ENCODE measurements around the gene CYP46A1.

- TF ChIP-seq CTCF (conservative IDR thresholded peaks at IDR 0.05 in 1 of 2, IDR thresholded peaks at IDR 0.05 in 1 of 2; ENCODE audit: extremely low read depth in 1 of 2, insufficient read depth in 1 of 2, low read depth in 1 of 2, low read length in 2 of 2) (no peak), EZH2 (IDR thresholded peaks at IDR 0.05; ENCODE audit: borderline replicate concordance, low read length) (no peak)
Observed at GRCh38 chr14:99674064-99674650, 9.9 kb upstream of the CYP46A1 start.

All from mammary epithelial cell (primary cell).